NB4 (cell line): ENCODE results near the gene FOCAD.

Source experiments
- MYC ChIP-seq: IDR thresholded peaks from 2 replicates; pipeline ENCODE4 v1.6.1; 2011; ENCODE audit warnings: low read depth, low read length
- POLR2A ChIP-seq: IDR thresholded peaks from 2 replicates; pipeline ENCODE4 v1.6.1; 2011; ENCODE audit warnings: mild to moderate bottlenecking; ENCODE audit not compliant: insufficient read length; ENCODE audit errors: extremely low read depth
- TF ChIP-seq, protein P1 (sequence below): IDR thresholded peaks from one replicate; pipeline ENCODE4 v1.5.1; 2012; ENCODE audit warnings: low read depth, low read length

GRCh38 chr9:20980832-20981455 lies 296.9 kb downstream of the FOCAD start:
- no peak for TF ChIP-seq POLR2A
- TF ChIP-seq, protein P1, sequence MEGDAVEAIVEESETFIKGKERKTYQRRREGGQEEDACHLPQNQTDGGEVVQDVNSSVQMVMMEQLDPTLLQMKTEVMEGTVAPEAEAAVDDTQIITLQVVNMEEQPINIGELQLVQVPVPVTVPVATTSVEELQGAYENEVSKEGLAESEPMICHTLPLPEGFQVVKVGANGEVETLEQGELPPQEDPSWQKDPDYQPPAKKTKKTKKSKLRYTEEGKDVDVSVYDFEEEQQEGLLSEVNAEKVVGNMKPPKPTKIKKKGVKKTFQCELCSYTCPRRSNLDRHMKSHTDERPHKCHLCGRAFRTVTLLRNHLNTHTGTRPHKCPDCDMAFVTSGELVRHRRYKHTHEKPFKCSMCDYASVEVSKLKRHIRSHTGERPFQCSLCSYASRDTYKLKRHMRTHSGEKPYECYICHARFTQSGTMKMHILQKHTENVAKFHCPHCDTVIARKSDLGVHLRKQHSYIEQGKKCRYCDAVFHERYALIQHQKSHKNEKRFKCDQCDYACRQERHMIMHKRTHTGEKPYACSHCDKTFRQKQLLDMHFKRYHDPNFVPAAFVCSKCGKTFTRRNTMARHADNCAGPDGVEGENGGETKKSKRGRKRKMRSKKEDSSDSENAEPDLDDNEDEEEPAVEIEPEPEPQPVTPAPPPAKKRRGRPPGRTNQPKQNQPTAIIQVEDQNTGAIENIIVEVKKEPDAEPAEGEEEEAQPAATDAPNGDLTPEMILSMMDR: no peak
- no peak for TF ChIP-seq MYC
